ENCODE results near the gene ZNF488. TPM values are rescaled to one million over a fixed set of nuclear protein-coding genes. Genes with fewer than 3 reads are reported as not detected.
A peak's percentile ranks its signal among the peaks of the same experiment; 100 is the strongest.

Gene ZNF488
- total RNA-seq, 1 donor from 2014 or later: 0.41 TPM

DNA sequence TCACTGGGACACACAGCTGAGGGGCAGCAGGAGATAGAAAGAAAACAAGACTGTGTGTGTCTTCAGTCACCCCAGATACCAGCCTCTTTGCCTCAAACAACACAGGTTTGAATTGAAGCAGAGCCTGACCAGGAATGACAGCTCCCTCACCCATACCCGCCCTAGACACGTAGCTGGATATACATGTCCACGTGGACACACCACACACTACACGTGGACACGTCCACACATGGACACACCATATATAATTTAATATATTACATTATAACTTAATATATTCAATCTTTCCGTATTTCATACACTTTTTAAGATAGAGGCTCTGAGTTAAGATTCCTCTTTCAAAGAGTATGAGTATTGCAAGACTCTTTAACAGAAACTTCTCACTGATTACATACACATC, 50.6 kb downstream of the ZNF488 start:
- H3K4me3 ChIP-seq: no peak overlapping the region
- TF ChIP-seq, protein P1, sequence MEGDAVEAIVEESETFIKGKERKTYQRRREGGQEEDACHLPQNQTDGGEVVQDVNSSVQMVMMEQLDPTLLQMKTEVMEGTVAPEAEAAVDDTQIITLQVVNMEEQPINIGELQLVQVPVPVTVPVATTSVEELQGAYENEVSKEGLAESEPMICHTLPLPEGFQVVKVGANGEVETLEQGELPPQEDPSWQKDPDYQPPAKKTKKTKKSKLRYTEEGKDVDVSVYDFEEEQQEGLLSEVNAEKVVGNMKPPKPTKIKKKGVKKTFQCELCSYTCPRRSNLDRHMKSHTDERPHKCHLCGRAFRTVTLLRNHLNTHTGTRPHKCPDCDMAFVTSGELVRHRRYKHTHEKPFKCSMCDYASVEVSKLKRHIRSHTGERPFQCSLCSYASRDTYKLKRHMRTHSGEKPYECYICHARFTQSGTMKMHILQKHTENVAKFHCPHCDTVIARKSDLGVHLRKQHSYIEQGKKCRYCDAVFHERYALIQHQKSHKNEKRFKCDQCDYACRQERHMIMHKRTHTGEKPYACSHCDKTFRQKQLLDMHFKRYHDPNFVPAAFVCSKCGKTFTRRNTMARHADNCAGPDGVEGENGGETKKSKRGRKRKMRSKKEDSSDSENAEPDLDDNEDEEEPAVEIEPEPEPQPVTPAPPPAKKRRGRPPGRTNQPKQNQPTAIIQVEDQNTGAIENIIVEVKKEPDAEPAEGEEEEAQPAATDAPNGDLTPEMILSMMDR (IDR thresholded peaks at IDR 0.05): no peak
- no peaks in the 10 kb centered on the region for H3K36me3 ChIP-seq
- ATAC-seq (no peak), DNase-seq (no peak)
- no peaks in the 10 kb centered on the region for H3K9me3 ChIP-seq
- no peak overlapping the region for H3K27ac ChIP-seq
- H3K4me1 ChIP-seq: no peaks in the 10 kb centered on the region
- intact Hi-C loops (cut with DNase I): no loop called here
- peaks cover 6% of the 10 kb centered on the region for H3K27me3 ChIP-seq

DNA sequence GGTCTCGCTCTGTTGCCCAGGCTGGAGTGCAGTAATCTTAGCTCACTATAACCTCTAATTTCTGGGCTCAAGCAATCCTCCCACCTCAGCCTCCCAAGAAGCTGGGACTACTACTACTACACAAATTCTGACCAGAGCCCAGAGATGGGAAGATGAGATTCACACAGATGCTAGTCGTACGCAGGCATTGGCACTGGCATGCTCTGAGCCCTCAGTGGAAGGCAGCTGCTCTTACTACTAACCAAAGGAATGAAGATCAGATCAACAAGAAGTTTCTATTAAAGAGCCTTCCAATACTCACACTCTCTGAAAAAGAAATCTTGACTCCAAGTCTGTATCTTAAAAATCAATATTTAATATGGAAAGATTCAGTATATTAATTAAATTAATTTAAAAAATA, 51.1 kb downstream of the ZNF488 start:
- Histone ChIP-seq H3K27ac (no peak overlapping the region), H3K4me1 (no peaks in the 10 kb centered on the region), H3K36me3 (no peaks in the 10 kb centered on the region), H3K4me3 (no peak overlapping the region), H3K9me3 (no peaks in the 10 kb centered on the region), H3K27me3 (peaks cover 6% of the 10 kb centered on the region)
- DNase-seq (no peak), ATAC-seq (no peak)
- TF ChIP-seq, protein P1 (IDR thresholded peaks at IDR 0.05): no peak
- intact Hi-C loops (cut with DNase I): no loop called here

DNA sequence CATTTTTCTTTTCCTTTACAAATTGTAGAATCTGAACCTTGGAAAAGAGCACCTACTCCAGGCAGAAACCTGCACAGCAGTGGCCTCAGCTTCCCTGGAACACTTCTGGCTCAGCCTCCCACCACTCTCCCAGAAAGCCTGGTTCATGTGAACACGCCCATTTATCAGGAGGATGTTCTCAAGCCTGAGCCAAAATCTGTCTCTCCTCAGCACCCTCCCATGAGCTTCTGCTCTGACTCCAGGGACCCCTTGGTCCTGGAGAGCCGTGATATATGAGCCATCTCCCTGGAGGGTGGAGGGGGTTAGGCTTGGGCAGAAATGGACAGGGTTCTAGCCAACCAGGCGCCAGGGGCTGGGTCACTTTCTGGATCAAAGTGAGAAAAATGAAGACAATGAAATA, 51.7 kb downstream of the ZNF488 start:
- no peaks in the 10 kb centered on the region for H3K4me1 ChIP-seq
- intact Hi-C loops (cut with DNase I): no loop called here
- H3K9me3 ChIP-seq: no peaks in the 10 kb centered on the region
- no peak overlapping the region for H3K27ac ChIP-seq
- no peak overlapping the region for H3K4me3 ChIP-seq
- DNase-seq (peak; percentile 18), ATAC-seq (no peak)
- TF ChIP-seq, protein P1 (IDR thresholded peaks at IDR 0.05): no peak
- H3K27me3 ChIP-seq: peaks cover 6% of the 10 kb centered on the region
- no peaks in the 10 kb centered on the region for H3K36me3 ChIP-seq

DNA sequence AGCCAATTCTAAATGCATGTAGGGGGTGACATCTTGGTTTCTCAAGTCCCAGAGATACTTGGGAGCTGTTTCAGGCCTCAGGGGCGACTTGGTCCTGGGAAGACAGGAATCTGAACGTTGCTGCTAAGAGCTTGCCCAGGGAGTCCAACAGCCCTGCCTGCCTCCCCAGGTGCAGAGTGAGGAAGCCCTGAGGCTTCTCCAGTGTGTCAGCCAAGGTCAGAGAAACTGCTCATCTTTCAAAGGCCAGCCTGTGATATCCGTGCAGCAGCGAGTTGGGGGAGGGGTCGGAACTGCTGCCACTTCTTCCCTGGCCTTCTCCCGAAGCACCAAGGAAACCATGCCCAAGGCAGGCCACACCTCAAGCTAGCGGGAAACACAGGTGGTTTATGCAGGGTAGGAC, 52.1 kb downstream of the ZNF488 start:
- ATAC-seq (no peak), DNase-seq (peak; percentile 27)
- Histone ChIP-seq H3K27me3 (peaks cover 6% of the 10 kb centered on the region), H3K27ac (no peak overlapping the region), H3K9me3 (no peaks in the 10 kb centered on the region), H3K4me1 (no peaks in the 10 kb centered on the region), H3K36me3 (no peaks in the 10 kb centered on the region), H3K4me3 (no peak overlapping the region)
- TF ChIP-seq, protein P1 (IDR thresholded peaks at IDR 0.05): no peak
- intact Hi-C loops (cut with DNase I): no loop called here

DNA sequence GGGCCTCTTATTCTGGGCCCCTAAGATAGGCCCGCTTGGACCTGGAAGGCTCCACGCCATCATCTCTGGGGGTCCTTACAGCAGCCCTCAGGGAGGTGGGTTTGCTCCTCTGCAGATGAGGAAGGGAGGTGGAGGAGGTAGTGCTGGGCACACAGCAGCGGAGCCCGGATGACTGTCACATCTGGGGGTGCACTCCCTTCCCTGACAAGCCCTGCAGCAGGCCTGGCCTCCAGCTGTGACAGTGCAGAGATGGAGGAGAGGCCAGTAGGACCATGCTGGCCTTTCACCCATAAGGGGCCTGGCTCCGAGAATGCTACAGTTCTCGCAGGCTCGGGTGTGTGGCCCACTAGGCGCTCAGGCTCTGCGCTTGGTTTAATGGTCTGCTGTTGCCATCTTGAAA, 52.6 kb downstream of the ZNF488 start:
- TF ChIP-seq, protein P1 (IDR thresholded peaks at IDR 0.05): no peak
- DNase-seq (peak; percentile 44), ATAC-seq (no peak)
- no peak overlapping the region for H3K4me3 ChIP-seq
- no peak overlapping the region for H3K27ac ChIP-seq
- H3K27me3 ChIP-seq: peaks cover 6% of the 10 kb centered on the region
- H3K4me1 ChIP-seq: no peaks in the 10 kb centered on the region
- no peaks in the 10 kb centered on the region for H3K9me3 ChIP-seq
- H3K36me3 ChIP-seq: no peaks in the 10 kb centered on the region
- intact Hi-C loops (cut with DNase I): no loop called here

DNA sequence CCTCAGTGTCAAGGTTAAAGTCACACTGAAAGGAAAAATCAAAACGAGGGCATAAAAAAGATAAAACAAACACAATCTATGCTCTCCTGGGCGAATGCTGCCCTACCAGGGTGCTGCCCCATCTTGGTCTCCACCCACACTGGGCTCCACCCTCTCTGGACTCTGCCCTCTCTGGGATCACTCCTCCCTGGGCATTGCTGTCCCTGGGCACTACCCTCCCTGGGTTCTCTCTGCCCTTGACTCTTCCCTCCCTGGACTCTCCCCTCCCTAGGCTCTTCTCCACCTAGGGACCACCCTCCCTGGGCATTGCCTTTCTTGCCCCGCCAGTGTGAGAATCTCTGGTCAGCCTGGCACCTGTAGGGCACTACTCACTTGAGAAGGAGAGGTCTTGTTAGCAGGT, 53.3 kb downstream of the ZNF488 start:
- DNase-seq: peak; percentile 43
- no peaks in the 10 kb centered on the region for H3K9me3 ChIP-seq
- H3K36me3 ChIP-seq: no peaks in the 10 kb centered on the region
- intact Hi-C loops (cut with DNase I): no loop called here
- TF ChIP-seq, protein P1 (IDR thresholded peaks at IDR 0.05): no peak
- ATAC-seq: peak; percentile 21
- no peak overlapping the region for H3K4me3 ChIP-seq
- H3K4me1 ChIP-seq: no peaks in the 10 kb centered on the region
- no peak overlapping the region for H3K27ac ChIP-seq
- peaks cover 6% of the 10 kb centered on the region for H3K27me3 ChIP-seq

All from upper lobe of right lung (tissue), 1 donor.